T-helper 1 cell treated with Interleukin-12 subunit alpha and Interleukin-12 subunit beta and Interleukin-4 antibody, amounts not matched to agents 30 μg/mL and 1 μg/mL, for 36 hours (primary cell): ENCODE results near the gene MAST4.

Experiments
- H3K27ac Mint-ChIP-seq: one replicate; pipeline ENCODE4 v1.8.0; 2021; ENCODE audit warnings: mild to moderate bottlenecking, mixed read lengths
- H3K27me3 Mint-ChIP-seq: one replicate; pipeline ENCODE4 v1.8.0; 2021; ENCODE audit warnings: low read depth, mixed read lengths
- H3K36me3 Mint-ChIP-seq: one replicate; pipeline ENCODE4 v1.8.0; 2021; ENCODE audit warnings: low read depth, mixed read lengths
- H3K4me1 Mint-ChIP-seq: one replicate; pipeline ENCODE4 v1.8.0; 2021; ENCODE audit warnings: low read depth, mixed read lengths
- H3K4me3 Mint-ChIP-seq: one replicate; pipeline ENCODE4 v1.8.0; 2021; ENCODE audit warnings: mild to moderate bottlenecking, moderate library complexity, mixed read lengths
- H3K9me3 Mint-ChIP-seq: one replicate; pipeline ENCODE4 v1.8.0; 2021; ENCODE audit warnings: mixed read lengths

Gene MAST4

DNA sequence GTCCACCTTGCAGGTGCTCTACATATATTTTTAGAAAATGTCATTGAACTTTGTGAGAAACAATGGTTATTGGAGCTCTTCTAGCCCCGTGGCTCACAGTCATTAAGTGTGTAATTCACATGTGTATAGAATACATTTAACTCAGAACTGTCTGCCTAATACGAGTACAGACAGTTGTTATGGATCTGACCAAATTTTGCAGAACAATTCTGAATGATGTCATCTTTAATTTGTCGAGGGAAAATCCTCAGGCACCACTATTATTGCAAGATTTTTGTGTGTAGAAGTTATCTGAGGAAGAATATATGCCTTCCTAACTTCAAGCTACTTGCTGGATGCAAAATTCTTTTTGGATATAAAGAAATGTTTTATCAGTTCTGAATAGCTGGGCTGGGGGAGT lies 383.5 kb downstream of the MAST4 start:
- H3K4me3 Mint-ChIP-seq = no peak overlapping the region
- peaks cover 4% of the 10 kb centered on the region for H3K27me3 Mint-ChIP-seq
- peaks cover 10% of the 10 kb centered on the region for H3K4me1 Mint-ChIP-seq
- H3K27ac Mint-ChIP-seq = no peak overlapping the region
- H3K36me3 Mint-ChIP-seq = peaks cover 12% of the 10 kb centered on the region
- H3K9me3 Mint-ChIP-seq = no peaks in the 10 kb centered on the region

DNA sequence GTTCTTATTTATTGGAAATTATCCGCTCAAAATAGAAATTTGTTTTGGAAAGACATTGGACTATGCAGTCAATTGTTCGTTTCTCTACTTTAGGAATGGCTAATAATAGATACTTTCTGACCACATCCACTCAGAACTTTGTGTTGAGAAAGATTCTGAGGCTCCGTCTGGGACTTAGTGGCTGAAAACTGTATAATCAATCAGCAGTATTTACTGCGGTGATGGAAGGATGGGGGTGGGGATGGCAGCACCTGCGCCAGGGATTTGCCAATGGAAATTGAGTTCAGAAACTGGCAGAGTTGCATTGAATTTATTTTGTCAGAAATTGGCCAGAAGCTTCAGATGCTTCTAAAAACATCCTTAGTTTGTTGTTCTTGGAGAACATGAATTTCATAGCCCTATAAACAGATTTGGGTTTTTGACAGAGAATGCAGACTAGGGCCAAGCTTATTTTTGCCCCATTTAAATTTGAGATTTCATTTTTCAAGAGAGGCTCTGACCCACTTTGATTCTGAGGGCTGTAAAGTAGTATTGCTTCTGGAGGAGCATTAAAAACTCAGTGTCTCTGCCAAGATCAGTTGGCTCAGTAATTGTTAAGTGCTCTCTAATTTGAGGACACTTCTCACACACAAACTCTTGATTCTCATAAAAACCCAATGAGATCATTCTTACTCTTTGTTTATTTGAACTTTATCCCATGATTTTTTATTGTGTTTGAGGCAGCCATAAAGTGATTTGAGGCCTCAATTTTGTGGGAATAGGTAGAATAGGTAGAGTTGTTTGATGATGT lies 385.3 kb downstream of the MAST4 start:
- no peak overlapping the region for H3K27ac Mint-ChIP-seq
- H3K4me3 Mint-ChIP-seq = no peak overlapping the region
- peaks cover 14% of the 10 kb centered on the region for H3K36me3 Mint-ChIP-seq
- peaks cover 13% of the 10 kb centered on the region for H3K4me1 Mint-ChIP-seq
- peaks cover 4% of the 10 kb centered on the region for H3K27me3 Mint-ChIP-seq
- H3K9me3 Mint-ChIP-seq = no peaks in the 10 kb centered on the region

GRCh38 chr5:66982056-66982387 lies 385.8 kb downstream of the MAST4 start:
- H3K27me3 Mint-ChIP-seq = peaks cover 4% of the 10 kb centered on the region
- H3K4me1 Mint-ChIP-seq = peaks cover 15% of the 10 kb centered on the region
- H3K27ac Mint-ChIP-seq = no peak overlapping the region
- peaks cover 14% of the 10 kb centered on the region for H3K36me3 Mint-ChIP-seq
- H3K4me3 Mint-ChIP-seq = no peak overlapping the region
- no peaks in the 10 kb centered on the region for H3K9me3 Mint-ChIP-seq

- Mint-ChIP-seq H3K4me1 (peaks cover 15% of the 10 kb centered on the region), H3K27me3 (peaks cover 4% of the 10 kb centered on the region), H3K36me3 (peaks cover 14% of the 10 kb centered on the region)
These were observed 386.3 kb downstream of the MAST4 start for GRCh38 chr5:66982470-66982869.

GRCh38 chr5:66985417-66985816 lies 389.2 kb downstream of the MAST4 start:
- peaks cover 19% of the 10 kb centered on the region for H3K4me1 Mint-ChIP-seq
- no peaks in the 10 kb centered on the region for H3K27me3 Mint-ChIP-seq
- H3K36me3 Mint-ChIP-seq = peaks cover 7% of the 10 kb centered on the region
- H3K27ac Mint-ChIP-seq = no peak overlapping the region
- no peaks in the 10 kb centered on the region for H3K9me3 Mint-ChIP-seq
- H3K4me3 Mint-ChIP-seq = no peak overlapping the region

More at GRCh38 chr5:66982470-66982869, 386.3 kb downstream of the MAST4 start:
- Mint-ChIP-seq H3K4me3 (no peak overlapping the region), H3K9me3 (no peaks in the 10 kb centered on the region), H3K27ac (no peak overlapping the region)

GRCh38 chr5:66986009-66986408 lies 389.8 kb downstream of the MAST4 start:
- Mint-ChIP-seq H3K36me3 (peaks cover 5% of the 10 kb centered on the region), H3K27ac (no peak overlapping the region), H3K27me3 (no peaks in the 10 kb centered on the region), H3K4me3 (no peak overlapping the region), H3K4me1 (peaks cover 17% of the 10 kb centered on the region), H3K9me3 (no peaks in the 10 kb centered on the region)

DNA sequence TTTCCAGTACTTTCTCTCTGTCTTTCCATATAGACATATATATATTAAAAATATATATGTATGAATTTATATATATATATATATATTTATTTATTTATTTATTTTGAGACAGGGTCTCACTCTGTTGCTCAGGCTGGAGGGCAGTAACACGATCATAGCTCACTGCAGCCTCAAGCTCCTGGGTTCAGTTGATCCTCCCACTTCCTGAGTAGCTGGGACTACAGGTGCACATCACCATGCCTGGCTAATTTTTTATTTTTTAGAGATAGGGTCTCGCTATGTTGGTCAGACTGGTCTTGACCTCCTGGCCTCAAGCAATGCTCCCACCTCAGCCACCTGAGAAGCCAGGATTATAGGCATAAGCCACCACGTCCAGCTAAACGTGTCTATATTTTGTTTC lies 390.3 kb downstream of the MAST4 start:
- peaks cover 5% of the 10 kb centered on the region for H3K36me3 Mint-ChIP-seq
- H3K4me3 Mint-ChIP-seq = no peak overlapping the region
- H3K27ac Mint-ChIP-seq = no peak overlapping the region
- no peaks in the 10 kb centered on the region for H3K9me3 Mint-ChIP-seq
- peaks cover 17% of the 10 kb centered on the region for H3K4me1 Mint-ChIP-seq
- no peaks in the 10 kb centered on the region for H3K27me3 Mint-ChIP-seq

DNA sequence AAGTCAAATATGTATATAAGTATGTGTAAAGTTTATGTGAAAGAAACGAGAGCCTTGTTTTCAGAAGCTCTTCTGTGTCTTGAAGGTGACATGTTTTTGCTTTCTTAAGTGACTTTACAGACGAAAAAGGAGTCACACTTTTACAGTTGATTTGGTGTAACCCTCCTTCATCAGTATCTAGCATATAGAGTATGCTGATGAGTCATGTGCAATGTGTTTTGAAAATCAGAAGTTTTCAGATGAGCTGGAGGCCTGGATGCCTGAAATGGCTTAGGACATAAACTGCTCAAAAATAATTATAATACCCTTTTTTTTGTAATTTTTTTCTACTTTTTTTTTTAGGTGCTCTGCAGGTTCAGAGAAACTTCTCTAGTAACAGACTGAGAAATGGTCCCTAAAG lies 390.9 kb downstream of the MAST4 start:
- peaks cover 5% of the 10 kb centered on the region for H3K36me3 Mint-ChIP-seq
- H3K27ac Mint-ChIP-seq = no peak overlapping the region
- H3K4me1 Mint-ChIP-seq = peaks cover 17% of the 10 kb centered on the region
- H3K4me3 Mint-ChIP-seq = no peak overlapping the region
- no peaks in the 10 kb centered on the region for H3K27me3 Mint-ChIP-seq
- H3K9me3 Mint-ChIP-seq = no peaks in the 10 kb centered on the region

DNA sequence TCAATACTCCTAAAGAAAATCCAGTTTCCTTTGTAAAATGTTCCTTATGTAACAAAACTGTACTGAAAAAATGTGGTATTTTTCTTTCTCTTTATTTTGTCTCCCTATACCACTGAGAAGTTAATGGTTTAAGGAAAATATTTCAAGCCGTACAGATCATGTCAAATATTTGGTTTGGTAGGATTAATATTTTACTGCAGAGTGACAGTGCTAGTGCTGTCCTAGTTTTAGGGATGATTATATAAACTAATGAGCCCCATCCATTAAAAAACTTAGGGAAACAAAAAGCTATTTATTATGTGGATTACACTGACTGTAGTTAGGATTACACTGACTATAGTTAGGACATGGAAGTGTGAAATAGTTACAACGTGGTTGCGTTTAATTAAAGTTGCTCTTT lies 391.3 kb downstream of the MAST4 start:
- Mint-ChIP-seq H3K4me1 (peaks cover 17% of the 10 kb centered on the region), H3K36me3 (peaks cover 5% of the 10 kb centered on the region), H3K4me3 (no peak overlapping the region), H3K27me3 (no peaks in the 10 kb centered on the region), H3K27ac (no peak overlapping the region), H3K9me3 (no peaks in the 10 kb centered on the region)

GRCh38 chr5:66987949-66988838 lies 392.0 kb downstream of the MAST4 start:
- H3K4me1 Mint-ChIP-seq = peaks cover 19% of the 10 kb centered on the region
- no peak overlapping the region for H3K27ac Mint-ChIP-seq
- peaks cover 5% of the 10 kb centered on the region for H3K36me3 Mint-ChIP-seq
- H3K9me3 Mint-ChIP-seq = no peaks in the 10 kb centered on the region
- no peaks in the 10 kb centered on the region for H3K27me3 Mint-ChIP-seq
- no peak overlapping the region for H3K4me3 Mint-ChIP-seq

GRCh38 chr5:66989286-66989685 lies 393.1 kb downstream of the MAST4 start:
- Mint-ChIP-seq H3K27ac (no peak overlapping the region), H3K4me1 (peaks cover 23% of the 10 kb centered on the region), H3K36me3 (peaks cover 12% of the 10 kb centered on the region), H3K9me3 (no peaks in the 10 kb centered on the region), H3K4me3 (no peak overlapping the region), H3K27me3 (no peaks in the 10 kb centered on the region)

DNA sequence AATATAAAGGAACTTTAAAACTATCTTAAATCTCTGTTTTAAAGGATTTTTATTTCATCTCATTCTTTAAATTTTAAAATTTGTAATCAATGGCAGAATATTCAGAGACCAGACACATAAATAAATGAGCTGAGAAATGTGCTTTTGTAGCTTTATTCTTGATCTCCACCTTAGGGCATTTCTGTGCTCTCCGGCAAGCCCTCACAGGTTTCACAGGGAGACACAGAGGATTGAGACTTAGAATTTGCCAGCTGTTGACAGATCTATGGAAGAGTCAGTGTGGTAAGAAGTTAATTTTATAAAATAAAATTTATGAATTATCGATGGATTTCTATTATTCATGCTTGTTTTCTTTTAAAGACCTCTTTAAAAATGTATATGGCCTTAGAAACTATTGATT lies 393.6 kb downstream of the MAST4 start:
- Mint-ChIP-seq H3K4me1 (peaks cover 26% of the 10 kb centered on the region), H3K36me3 (peaks cover 15% of the 10 kb centered on the region), H3K27me3 (no peaks in the 10 kb centered on the region), H3K9me3 (no peaks in the 10 kb centered on the region), H3K4me3 (no peak overlapping the region), H3K27ac (no peak overlapping the region)

GRCh38 chr5:66991746-66992145 lies 395.6 kb downstream of the MAST4 start:
- Mint-ChIP-seq H3K4me1 (peaks cover 17% of the 10 kb centered on the region), H3K4me3 (no peak overlapping the region), H3K27ac (no peak overlapping the region), H3K36me3 (peaks cover 10% of the 10 kb centered on the region), H3K9me3 (no peaks in the 10 kb centered on the region), H3K27me3 (no peaks in the 10 kb centered on the region)

GRCh38 chr5:66992547-66992946 lies 396.4 kb downstream of the MAST4 start:
- H3K27me3 Mint-ChIP-seq = no peaks in the 10 kb centered on the region
- H3K27ac Mint-ChIP-seq = no peak overlapping the region
- peaks cover 17% of the 10 kb centered on the region for H3K4me1 Mint-ChIP-seq
- no peaks in the 10 kb centered on the region for H3K9me3 Mint-ChIP-seq
- H3K4me3 Mint-ChIP-seq = no peak overlapping the region
- peaks cover 10% of the 10 kb centered on the region for H3K36me3 Mint-ChIP-seq

- Mint-ChIP-seq H3K36me3 (peaks cover 10% of the 10 kb centered on the region), H3K27me3 (no peaks in the 10 kb centered on the region), H3K27ac (no peak overlapping the region), H3K9me3 (no peaks in the 10 kb centered on the region), H3K4me1 (peaks cover 12% of the 10 kb centered on the region), H3K4me3 (no peak overlapping the region)
These were observed 397.3 kb downstream of the MAST4 start for GRCh38 chr5:66993448-66993847.
